Loucy (cell line): ENCODE results near the gene LRRTM4.

Source experiments
- H2AFZ ChIP-seq: fragments of 200-600 bp; sonication (generic); 2 replicates; pipeline ENCODE4 v1.6.0; 2016; ENCODE audit warnings: antibody characterized with exemption, mild to moderate bottlenecking, low read length, moderate library complexity
- H3F3A ChIP-seq: fragments of 200-600 bp; 2 replicates; pipeline ENCODE4 v1.6.0; 2016; ENCODE audit warnings: antibody characterized with exemption, low read depth, mild to moderate bottlenecking
- H3K27me3 ChIP-seq: fragments of 200-600 bp; sonication (generic); 2 replicates; pipeline ENCODE4 v1.6.1; 2014; ENCODE audit warnings: low read length, mild to moderate bottlenecking; ENCODE audit not compliant: insufficient read depth, poor library complexity, severe bottlenecking
- H3K36me3 ChIP-seq: fragments of 200-600 bp; sonication (generic); 2 replicates; pipeline ENCODE4 v1.6.1; 2016; ENCODE audit warnings: low read length; ENCODE audit not compliant: insufficient read depth
- H3K4me1 ChIP-seq: fragments of 200-600 bp; sonication (generic); 2 replicates; pipeline ENCODE4 v1.5.1; 2014; ENCODE audit warnings: low read length, mild to moderate bottlenecking; ENCODE audit not compliant: insufficient read depth, poor library complexity, severe bottlenecking
- H3K4me2 ChIP-seq: fragments of 200-600 bp; sonication (generic); 2 replicates; pipeline ENCODE4 v1.6.0; 2014; ENCODE audit warnings: antibody characterized with exemption, low read length, low read depth, mild to moderate bottlenecking; ENCODE audit not compliant: poor library complexity, severe bottlenecking
- H3K4me3 ChIP-seq: fragments of 200-600 bp; sonication (generic); 2 replicates; pipeline ENCODE4 v1.5.1; 2014; ENCODE audit warnings: low read length, mild to moderate bottlenecking, mixed read lengths; ENCODE audit not compliant: poor library complexity, severe bottlenecking
- H3K79me2 ChIP-seq: fragments of 200-600 bp; sonication (generic); 2 replicates; pipeline ENCODE4 v1.6.1; 2014; ENCODE audit warnings: low read length; ENCODE audit not compliant: insufficient read depth
- H3K9ac ChIP-seq: fragments of 200-600 bp; sonication (generic); 2 replicates; pipeline ENCODE4 v1.6.0; 2014; ENCODE audit warnings: mild to moderate bottlenecking, low read depth, low read length, moderate library complexity; ENCODE audit not compliant: poor library complexity, severe bottlenecking
- H3K9me2 ChIP-seq: fragments of 200-600 bp; sonication (generic); replicated peaks from 2 replicates; pipeline ENCODE4 v1.6.1; 2016; ENCODE audit warnings: low read depth, low read length, mixed read lengths
- H3K9me3 ChIP-seq: fragments of 200-600 bp; sonication (generic); 2 replicates; pipeline ENCODE4 v1.6.1; 2014; ENCODE audit warnings: mild to moderate bottlenecking, antibody characterized with exemption, low read length, low read depth; ENCODE audit not compliant: insufficient read depth
- H4K20me1 ChIP-seq: fragments of 200-600 bp; sonication (generic); 2 replicates; pipeline ENCODE4 v1.6.0; 2014; ENCODE audit warnings: antibody characterized with exemption, low read length, mild to moderate bottlenecking; ENCODE audit not compliant: insufficient read depth, poor library complexity, severe bottlenecking
- CTCF ChIP-seq: fragments of 200-600 bp; sonication (generic); conservative IDR thresholded peaks from 2 replicates; pipeline ENCODE4 v1.5.1; 2014; ENCODE audit warnings: mild to moderate bottlenecking, antibody characterized with exemption, low read length
- EZH2phosphoT487 ChIP-seq: fragments of 200-600 bp; IDR thresholded peaks from 2 replicates; pipeline ENCODE4 v1.6.1; 2018; ENCODE audit warnings: antibody characterized with exemption, mild to moderate bottlenecking, moderate library complexity, borderline replicate concordance

LRRTM4 gene

GRCh38 chr2:77008853-77009252 is 513.3 kb downstream of the LRRTM4 start:
- H4K20me1 ChIP-seq: no peaks in the 10 kb centered on the region
- no peaks in the 10 kb centered on the region for H3K79me2 ChIP-seq
- H3K36me3 ChIP-seq: no peaks in the 10 kb centered on the region
- H3K9me2 ChIP-seq: no peaks in the 10 kb centered on the region
- H3K4me1 ChIP-seq: no peaks in the 10 kb centered on the region
- H3K4me3 ChIP-seq: no peak overlapping the region
- no peaks in the 10 kb centered on the region for H3K27me3 ChIP-seq
- no peaks in the 10 kb centered on the region for H3K9me3 ChIP-seq
- H3K4me2 ChIP-seq: no peak overlapping the region
- H2AFZ ChIP-seq: no peak overlapping the region
- no peak overlapping the region for H3K9ac ChIP-seq
- H3F3A ChIP-seq: no peaks in the 10 kb centered on the region
- no peak for TF ChIP-seq EZH2phosphoT487
- TF ChIP-seq CTCF: no peak

DNA sequence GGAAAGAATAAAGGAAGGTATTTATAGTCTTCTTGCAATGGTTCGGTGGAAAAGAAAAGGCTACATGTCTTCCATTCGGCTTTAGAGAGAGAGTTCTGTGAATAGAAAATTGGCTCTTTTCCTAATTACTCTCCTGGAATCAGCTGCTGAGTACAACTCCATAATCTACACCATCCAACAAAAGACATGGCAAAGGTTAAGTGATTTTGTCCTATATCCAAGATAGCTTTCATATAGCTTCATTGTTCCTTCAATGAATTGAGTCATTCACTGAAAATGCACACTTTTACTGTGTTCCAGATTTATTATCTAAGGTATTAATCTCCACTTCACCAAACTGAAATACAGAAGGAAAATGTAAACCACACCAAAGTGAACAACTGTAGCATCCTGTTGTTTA is 514.5 kb downstream of the LRRTM4 start:
- Histone ChIP-seq H3K4me3 (no peak overlapping the region), H3K9ac (no peak overlapping the region), H3K4me2 (no peak overlapping the region), H2AFZ (no peak overlapping the region), H4K20me1 (no peaks in the 10 kb centered on the region), H3K27me3 (no peaks in the 10 kb centered on the region), H3K79me2 (no peaks in the 10 kb centered on the region), H3K9me2 (no peaks in the 10 kb centered on the region), H3K9me3 (no peaks in the 10 kb centered on the region), H3F3A (no peaks in the 10 kb centered on the region), H3K36me3 (no peaks in the 10 kb centered on the region), H3K4me1 (no peaks in the 10 kb centered on the region)
- TF ChIP-seq EZH2phosphoT487 (no peak), CTCF (no peak)

DNA sequence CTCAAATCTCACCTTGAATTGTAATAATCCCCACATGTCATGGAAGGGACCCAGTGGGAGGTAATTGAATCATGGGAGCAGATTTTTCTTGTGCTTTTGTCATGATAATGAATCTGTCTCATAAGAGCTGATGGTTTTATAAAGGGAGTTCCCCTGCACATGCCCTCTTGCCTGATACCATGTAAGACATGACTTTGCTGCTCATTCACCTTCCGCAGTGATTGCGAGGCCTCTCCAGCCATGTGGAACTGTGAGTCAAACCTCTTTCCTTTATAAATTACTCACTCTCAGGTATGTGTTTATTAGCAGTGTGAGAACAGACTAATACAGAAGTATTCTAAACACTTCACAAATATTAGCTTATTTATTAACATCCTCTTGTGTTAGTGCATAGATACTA is 516.7 kb downstream of the LRRTM4 start:
- no peaks in the 10 kb centered on the region for H3F3A ChIP-seq
- no peaks in the 10 kb centered on the region for H3K36me3 ChIP-seq
- no peak overlapping the region for H3K4me2 ChIP-seq
- H3K4me3 ChIP-seq: no peak overlapping the region
- H3K27me3 ChIP-seq: no peaks in the 10 kb centered on the region
- H3K9me2 ChIP-seq: no peaks in the 10 kb centered on the region
- no peak overlapping the region for H3K9ac ChIP-seq
- no peaks in the 10 kb centered on the region for H3K79me2 ChIP-seq
- no peaks in the 10 kb centered on the region for H3K9me3 ChIP-seq
- no peak overlapping the region for H2AFZ ChIP-seq
- TF ChIP-seq EZH2phosphoT487 (no peak), CTCF (no peak)
- no peaks in the 10 kb centered on the region for H4K20me1 ChIP-seq
- H3K4me1 ChIP-seq: no peaks in the 10 kb centered on the region
